SK-MEL-5 (cell line): ENCODE results near the gene SLC48A1. TPM values are rescaled to one million over a fixed set of nuclear protein-coding genes. Genes with fewer than 3 reads are reported as not detected.

ENCODE experiments used
- DNase-seq: peaks from one replicate; pipeline ENCODE4 v3.0.0-alpha.2; 2016; ENCODE audit warnings: low read depth, low spot score
- in situ Hi-C: cut with HindIII; loops from 2 replicates; pipeline ENCODE4 v1.10.0; 2016; ENCODE audit warnings: low sequenced_read_pairs, high pct_unique_total_duplicates, low pct_unique_long_range_greater_than_20kb
- polyA plus RNA-seq, 2 experiments: library from polyadenylated mRNA; depleted of rRNA; stranded (reverse); fragments of >200 nt; gene quantifications; 2 replicates each; pipeline ENCODE4 v1.2.3, GENCODE V29; 2015
- total RNA-seq: library from RNA; depleted of rRNA; stranded (reverse); fragments of >200 nt; shearing (Covaris generic); gene quantifications from 2 replicates; pipeline ENCODE4 v1.2.3, GENCODE V29; 2014; rRNA removed

The SLC48A1 gene
- total RNA-seq, result 12.7 and 12.9 TPM in 2 replicates
- polyA plus RNA-seq (2015; cell fraction: cytosol; rRNA removed), result 23.4 and 31.2 TPM in 2 replicates
- polyA plus RNA-seq (2015; cell fraction: nucleus; rRNA removed), result 12.6 and 20.3 TPM in 2 replicates

DNA sequence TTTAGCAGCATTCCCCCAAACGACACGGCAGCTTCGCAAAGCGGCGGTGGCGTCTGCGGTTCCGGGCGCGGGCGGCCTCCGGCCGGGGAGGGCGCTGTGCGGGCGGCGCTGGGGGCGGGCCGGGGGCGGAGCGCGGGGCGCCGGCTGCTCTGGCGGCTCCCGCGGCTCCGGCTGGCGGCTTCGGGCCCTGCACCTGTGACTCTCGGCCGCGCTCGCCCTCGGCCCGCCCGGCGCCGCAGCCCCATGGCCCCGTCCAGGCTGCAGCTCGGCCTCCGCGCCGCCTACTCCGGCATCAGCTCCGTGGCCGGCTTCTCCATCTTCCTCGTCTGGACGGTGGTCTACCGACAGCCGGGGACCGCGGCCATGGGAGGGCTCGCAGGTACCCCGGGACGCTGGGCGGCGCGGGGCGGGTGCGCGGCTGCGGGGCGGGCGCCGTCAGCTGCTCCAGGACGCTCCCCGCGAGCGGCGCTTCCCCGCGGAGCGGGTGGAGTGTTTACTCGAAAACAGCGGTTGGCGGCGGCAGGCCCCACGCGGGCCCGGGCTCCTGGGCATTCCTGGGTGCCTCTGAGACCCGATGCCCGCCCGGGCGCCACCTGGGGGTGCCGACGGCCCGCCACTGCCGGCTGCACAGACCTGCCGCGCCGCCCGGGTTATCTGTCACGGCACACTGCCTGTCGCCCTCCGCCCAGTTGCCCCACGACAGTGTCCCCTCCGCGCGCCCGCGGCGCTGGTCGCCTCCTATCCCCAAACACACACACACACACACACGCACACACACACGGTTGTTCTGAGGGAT, at the start of gene SLC48A1:
TSS of gene SLC48A1 (plus strand) at position 177 of the 796 bp plus-strand sequence. CDS start at position 244, 67 bp downstream.
- DNase-seq, result peak; percentile 63
- in situ Hi-C loops, result no loop called here

DNA sequence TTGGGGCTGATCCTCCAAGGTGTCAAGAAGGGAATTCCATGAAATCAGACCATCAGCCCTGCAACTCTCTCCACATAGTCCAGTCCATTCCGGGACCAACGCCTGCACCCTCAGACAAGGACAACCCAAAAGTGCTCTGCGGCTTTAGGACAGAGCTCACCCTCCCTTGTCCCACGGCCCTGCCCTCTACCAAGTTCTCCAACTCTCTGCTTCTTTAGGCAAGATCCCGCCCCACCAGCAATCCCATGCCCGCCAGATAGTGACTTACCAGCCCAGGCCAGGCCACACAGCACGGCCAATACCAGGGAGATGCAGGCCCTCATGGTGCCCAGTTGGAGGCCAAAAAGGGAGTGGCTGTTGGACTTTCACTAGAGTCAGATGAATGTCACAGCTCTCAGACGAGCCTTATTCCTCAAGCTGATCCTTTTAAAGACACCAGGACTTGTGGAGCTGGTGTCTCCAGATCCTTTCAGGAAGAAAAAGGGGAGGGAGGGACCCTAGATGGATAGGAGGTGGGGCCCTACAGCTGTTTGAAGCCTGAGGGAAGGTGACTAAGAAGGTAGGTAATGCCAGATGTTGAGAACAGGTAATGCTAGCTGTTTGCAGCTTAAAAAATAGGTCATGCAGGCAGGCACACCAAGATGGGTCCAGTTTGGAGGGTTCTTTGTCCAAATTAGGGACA, 47.8 kb upstream of the SLC48A1 start, which contains the start of gene ENDOU:
TSS of gene ENDOU (minus strand) at position 400 of the 682 bp plus-strand sequence. CDS start at position 323, 77 bp downstream.
- no peak for DNase-seq
- in situ Hi-C loops, result no loop called here

GRCh38 chr12:47725893-47726292, 47.1 kb upstream of the SLC48A1 start:
- in situ Hi-C loops, result no loop called here
- DNase-seq, result no peak

DNA sequence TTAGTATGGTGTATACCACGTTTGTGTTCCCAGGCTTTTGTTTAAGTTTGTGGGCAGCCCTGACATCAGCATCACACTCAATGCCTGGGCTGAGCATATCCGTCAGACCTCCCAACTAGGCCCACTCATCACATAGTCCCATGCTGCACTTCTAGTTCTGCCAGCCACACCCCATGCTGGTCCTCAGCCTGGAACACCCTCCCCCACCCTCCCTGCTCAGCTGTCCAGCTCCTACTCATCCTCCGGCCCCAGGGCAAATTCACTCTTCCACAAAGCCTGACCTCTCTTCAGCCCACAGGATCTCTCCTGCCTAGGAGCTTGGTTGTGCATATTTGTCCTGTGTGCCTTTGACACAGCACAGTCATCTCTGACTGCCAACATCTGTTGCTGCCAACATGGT, 43.8 kb upstream of the SLC48A1 start:
- in situ Hi-C loops, result no loop called here
- no peak for DNase-seq

- in situ Hi-C loops, result no loop called here
- DNase-seq, result no peak
These were observed 42.7 kb upstream of the SLC48A1 start for GRCh38 chr12:47730341-47730744.

- in situ Hi-C loops, result no loop called here
- no peak for DNase-seq
These were observed 41.3 kb upstream of the SLC48A1 start for GRCh38 chr12:47731723-47732122.

- in situ Hi-C loops, result no loop called here
- no peak for DNase-seq
These were observed 40.5 kb upstream of the SLC48A1 start for GRCh38 chr12:47732504-47732903.

DNA sequence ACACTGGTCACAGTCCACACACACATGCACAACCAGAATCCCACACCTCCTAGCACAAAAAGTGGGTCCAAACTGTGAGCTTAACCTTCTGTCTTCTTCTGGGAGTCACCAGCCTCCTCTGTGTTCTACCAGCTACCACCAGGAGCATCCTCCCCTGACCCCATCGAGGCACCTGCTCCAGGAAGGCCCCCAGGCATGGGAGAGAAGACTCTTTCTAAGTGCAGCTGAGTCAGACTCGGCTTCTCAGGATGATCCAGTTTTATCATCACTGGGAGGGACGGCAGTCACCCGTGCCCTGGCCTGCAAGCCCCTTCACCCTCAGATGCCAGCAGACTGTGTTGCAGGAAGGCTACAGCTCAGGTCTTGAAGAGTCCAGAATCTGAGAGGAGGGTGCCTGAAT, 39.9 kb upstream of the SLC48A1 start:
- in situ Hi-C loops, result no loop called here
- DNase-seq, result no peak

GRCh38 chr12:47734725-47735480, 38.1 kb upstream of the SLC48A1 start:
- DNase-seq, result no peak
- in situ Hi-C loops, result no loop called here

- in situ Hi-C loops, result no loop called here
- no peak for DNase-seq
These were observed 37.4 kb upstream of the SLC48A1 start for GRCh38 chr12:47735649-47736048.

DNA sequence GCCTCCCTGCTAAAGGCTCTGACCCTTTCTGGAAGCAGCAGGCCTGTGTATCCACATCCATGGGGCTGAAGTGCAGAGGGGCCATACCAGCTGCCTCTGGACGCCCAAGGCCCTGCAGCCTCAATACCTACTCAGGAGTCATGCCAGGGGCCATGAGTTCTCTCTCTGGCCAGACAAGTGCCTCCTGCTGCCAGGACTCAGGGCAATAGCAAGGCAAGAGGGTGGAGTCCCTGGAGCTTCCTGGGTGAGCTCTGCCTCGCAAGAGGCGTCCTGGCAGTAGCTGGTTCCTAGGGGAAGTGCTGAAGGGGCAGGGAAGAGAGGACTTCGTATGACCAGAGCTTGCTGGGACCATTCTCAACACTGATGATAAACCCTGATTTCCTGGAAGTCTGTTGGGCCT, 36.8 kb upstream of the SLC48A1 start:
- DNase-seq, result no peak
- in situ Hi-C loops, result no loop called here

GRCh38 chr12:47736877-47737676, 36.0 kb upstream of the SLC48A1 start:
- in situ Hi-C loops, result no loop called here
- no peak for DNase-seq

GRCh38 chr12:47737936-47738594, 35.0 kb upstream of the SLC48A1 start:
- DNase-seq, result no peak
- in situ Hi-C loops, result no loop called here

GRCh38 chr12:47739297-47739696, 33.7 kb upstream of the SLC48A1 start:
- DNase-seq, result no peak
- in situ Hi-C loops, result no loop called here

GRCh38 chr12:47739979-47740378, 33.1 kb upstream of the SLC48A1 start:
- no peak for DNase-seq
- in situ Hi-C loops, result no loop called here

GRCh38 chr12:47740606-47741339, 32.3 kb upstream of the SLC48A1 start:
- in situ Hi-C loops, result no loop called here
- no peak for DNase-seq
